ENCODE results near the gene MARVELD2.
A peak's percentile ranks its signal among the peaks of the same experiment; 100 is the strongest.
"Not testable (repeated sequence)": the region's sequence is repeated elsewhere in the genome, so short reads cannot be mapped to it uniquely, and the experiment has no call there.

The MARVELD2 gene

GRCh38 chr5:69450116-69450515 is 35.2 kb downstream of the MARVELD2 start:
- no peak for DNase-seq

DNA sequence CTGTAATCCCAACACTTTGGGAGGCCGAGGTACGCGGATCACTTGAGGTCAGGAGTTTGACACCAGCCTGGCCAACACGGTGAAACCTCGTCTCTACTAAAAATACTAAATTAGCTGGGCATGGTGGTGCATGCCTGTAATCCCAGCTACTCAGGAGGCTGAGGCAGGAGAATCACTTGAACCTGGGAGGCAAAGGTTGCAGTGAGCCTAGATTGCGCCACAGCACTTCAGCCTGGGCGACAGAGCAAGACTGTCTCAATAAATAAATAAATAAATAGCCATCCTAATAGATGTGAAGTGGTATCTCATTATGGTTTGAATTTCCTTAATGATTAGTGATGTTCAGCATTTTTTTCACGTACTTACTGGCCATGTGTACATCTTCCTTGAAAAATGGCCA is 35.6 kb downstream of the MARVELD2 start:
- DNase-seq, result not testable (repeated sequence)

- DNase-seq, result no peak
Measured at GRCh38 chr5:69451941-69452647, 37.2 kb downstream of the MARVELD2 start.

- DNase-seq, result not testable (repeated sequence)
Measured at GRCh38 chr5:69453487-69453886, 38.6 kb downstream of the MARVELD2 start.

DNA sequence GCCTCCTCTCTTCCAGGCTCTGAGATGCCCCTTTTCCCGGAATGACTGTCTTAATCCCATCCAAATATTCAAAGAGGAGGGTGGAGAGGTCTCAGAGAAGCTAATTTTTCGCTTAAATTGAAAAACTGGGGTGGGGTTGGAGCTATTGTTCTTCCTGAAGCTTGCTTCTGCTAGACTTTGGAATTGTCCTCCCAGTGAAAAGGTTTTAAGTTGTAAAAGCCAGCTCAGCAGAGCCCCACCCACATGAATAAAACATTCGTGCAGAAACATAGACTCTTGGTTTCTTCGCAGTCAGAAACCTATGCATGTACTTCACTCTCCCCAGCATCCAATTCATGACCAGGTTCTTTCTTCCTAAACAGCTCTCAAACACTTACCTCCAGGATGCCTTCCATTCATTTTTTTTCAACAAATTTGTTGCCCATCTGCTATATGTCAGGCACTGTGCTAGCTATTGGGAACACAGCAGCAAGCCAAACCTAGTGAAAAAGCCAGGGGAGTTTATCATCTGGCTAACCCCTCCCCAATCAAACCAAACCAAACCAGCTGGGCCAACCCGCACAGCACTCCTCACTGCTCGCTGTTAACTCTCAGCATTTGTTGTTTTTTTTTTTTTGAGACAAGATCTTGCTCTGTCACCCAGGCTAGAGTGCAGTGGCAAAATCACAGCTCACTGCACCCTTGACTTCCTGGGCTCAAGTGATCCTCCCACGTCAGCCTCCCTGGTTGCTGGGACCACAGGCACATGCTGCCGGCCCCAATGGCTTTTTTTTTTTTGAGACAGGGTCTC is 39.7 kb downstream of the MARVELD2 start:
- DNase-seq, result no peak

GRCh38 chr5:69455428-69455988 is 40.6 kb downstream of the MARVELD2 start:
- DNase-seq, result not testable (repeated sequence)

- no peak for DNase-seq
Measured at GRCh38 chr5:69462170-69462569, 47.3 kb downstream of the MARVELD2 start.

DNA sequence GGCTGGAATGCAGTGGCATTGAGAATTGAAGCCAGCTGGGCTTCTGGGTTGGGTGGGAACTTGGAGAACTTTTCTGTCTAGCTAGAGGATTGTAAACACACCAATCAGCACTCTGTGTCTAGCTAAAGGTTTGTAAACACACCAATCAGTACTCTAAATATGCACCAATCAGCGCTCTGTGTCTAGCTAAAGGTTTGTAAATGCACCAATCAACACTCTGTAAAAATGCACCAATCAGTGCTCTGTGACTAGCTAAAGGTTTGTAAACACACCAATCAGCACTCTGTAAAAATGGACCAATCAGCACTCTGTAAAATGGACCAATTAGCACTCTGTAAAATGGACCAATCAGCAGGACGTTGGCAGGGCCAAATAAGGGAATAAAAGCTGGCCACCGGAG is 51.5 kb downstream of the MARVELD2 start:
- not testable (repeated sequence) for DNase-seq

DNA sequence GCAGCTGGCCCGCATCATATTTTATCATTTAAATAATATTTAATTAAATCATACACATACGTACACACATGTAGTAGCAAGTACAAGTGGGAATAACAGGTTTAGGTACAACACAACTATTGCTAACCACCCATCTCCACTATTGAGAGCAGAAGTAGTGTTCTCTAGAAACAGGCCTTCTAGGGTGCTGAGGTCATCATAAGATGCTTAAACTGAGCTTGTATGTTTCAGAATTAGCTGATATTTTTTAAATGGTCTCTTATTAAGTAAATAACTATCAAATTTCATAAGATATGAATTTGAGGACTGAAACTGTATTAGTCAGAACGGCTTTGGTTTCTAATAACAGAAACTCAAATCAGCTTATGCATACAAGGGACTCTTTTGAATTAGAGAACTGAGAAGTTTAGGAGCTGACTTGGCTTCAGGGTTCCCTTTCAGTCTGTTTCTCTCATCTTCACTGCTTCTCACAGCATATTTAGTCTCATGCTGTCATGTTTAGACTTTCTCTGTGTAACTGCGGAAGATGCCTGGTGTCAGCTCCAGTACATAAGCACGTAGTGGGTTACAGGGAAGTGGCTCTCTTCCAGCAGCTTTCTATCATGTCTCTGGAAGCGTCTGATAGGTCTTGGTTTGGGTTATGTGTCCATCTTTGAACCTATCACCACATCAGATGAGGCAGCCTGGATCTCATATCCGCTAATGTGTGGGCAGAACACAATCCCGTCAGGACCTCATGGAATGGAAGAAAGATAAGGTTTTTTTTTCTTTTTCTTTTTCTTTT is 52.7 kb downstream of the MARVELD2 start:
- DNase-seq, result no peak

- DNase-seq, result no peak
Measured at GRCh38 chr5:69468631-69469030, 53.7 kb downstream of the MARVELD2 start.

GRCh38 chr5:69471516-69471915 is 56.6 kb downstream of the MARVELD2 start:
- DNase-seq, result not testable (repeated sequence)

GRCh38 chr5:69472535-69473143 is 57.7 kb downstream of the MARVELD2 start:
- DNase-seq, result not testable (repeated sequence)

DNA sequence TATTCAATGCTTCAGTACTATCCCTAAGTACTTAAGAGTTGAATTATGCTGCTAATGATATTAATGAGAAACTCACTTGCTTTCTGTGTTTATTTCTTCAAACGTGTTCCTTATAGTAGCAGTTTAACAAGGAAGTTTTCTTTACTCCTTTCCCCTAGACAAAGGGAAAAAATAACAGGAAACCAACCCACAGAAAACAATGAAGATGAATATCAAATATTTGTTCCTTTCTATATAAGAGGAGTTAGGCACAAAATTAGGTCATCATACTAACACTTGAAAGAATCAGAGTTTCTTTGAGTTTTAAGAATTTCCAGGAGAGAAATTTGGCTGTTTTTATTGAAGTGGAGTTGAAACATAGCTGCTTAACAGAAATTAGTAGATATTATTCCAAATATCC is 62.3 kb downstream of the MARVELD2 start:
- no peak for DNase-seq

- DNase-seq, result not testable (repeated sequence)
Measured at GRCh38 chr5:69478296-69478695, 63.4 kb downstream of the MARVELD2 start.

DNA sequence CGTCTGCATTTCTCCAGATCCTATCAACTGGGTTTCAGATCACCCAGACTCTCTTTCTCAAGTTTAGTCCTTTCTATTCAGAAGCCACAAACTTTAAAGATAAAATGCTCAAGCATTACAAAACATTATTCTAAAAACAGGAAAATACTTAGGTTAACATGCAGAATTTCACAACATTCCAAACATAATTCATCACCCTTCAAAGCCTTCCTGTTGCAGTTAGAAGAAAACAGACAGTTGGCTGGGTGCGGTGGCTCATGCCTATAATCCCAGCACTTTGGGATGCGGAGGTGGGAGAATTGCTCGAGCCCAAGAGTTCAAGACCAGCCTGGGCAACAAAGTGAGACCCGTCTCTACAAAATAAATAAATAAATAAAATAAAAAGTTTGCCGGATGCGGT is 70.0 kb downstream of the MARVELD2 start:
- DNase-seq, result no peak

- no peak for DNase-seq
Measured at GRCh38 chr5:69485471-69485870, 70.6 kb downstream of the MARVELD2 start.

DNA sequence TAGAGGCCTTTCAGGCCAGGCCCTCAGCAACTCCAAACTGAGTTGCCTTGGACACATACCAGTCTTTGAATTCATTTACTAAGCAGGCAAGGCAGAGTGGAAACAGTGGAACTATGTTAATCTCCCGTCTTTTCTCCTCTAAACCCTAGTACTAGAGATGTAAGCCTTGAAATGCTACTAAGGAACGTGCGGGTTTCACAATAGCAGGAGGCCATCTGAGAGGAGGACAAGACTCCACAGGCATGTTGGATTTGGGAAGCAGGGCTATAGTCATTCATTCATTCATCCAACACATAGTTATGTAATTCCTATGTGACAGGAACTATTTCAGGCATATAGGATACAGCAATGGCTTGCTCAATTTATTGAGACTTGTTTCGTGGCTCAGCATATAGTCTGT is 74.3 kb downstream of the MARVELD2 start:
- no peak for DNase-seq

GRCh38 chr5:69491027-69491426 is 76.1 kb downstream of the MARVELD2 start:
- DNase-seq, result no peak

GRCh38 chr5:69491838-69492390 is 77.0 kb downstream of the MARVELD2 start:
- no peak for DNase-seq

DNA sequence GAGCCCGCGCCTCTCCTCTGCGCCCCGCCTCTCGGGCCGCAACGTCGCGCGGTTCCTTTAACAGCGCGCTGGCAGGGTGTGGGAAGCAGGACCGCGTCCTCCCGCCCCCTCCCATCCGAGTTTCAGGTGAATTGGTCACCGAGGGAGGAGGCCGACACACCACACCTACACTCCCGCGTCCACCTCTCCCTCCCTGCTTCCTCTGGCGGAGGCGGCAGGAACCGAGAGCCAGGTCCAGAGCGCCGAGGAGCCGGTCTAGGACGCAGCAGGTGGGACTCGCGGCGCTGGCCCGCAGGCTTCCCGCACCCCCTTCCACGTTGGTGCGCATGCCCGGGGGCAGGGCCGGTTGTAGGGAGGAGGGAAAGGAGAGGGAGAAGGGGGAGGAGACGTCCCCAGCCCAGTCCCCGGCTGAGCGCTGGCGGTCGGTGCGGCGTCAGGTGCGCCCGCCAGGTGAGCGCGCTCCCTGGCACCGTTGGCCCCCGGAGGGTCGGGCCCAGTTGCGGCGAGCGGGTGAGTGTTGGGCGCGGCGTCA is 77.5 kb downstream of the MARVELD2 start, which contains the start of gene OCLN:
TSS of gene OCLN (plus strand) at position 400 of the 532 bp plus-strand sequence. CDS start 11,455 bp downstream, outside the sequence.
- peak; percentile 7 for DNase-seq

DNA sequence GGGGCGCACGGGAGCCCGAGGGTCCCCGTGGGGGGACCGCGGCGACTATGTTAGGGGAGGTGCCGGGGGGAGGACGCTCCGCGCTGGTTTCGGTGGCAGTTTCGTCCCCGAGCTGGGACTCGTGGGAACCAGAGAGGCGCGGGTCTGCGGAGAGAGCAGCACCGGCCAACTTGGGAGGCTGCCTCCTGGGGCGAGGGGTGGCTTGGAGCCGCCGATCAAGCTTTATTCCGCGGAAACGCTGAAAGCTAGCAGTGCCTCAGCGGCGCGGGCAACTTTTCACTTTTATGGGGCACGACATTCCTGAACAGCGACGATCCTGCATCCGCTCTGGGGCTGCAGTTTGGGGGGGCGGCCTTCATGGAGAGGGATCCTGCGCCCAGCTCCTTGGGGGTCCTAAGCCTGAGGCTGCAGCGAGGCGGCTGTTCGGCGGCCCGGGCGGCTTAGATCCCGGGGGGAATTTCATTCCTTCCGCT is 78.0 kb downstream of the MARVELD2 start:
- DNase-seq, result no peak
